SK-N-MC (cell line): ENCODE measurements around the gene EIF5B.

ENCODE experiments used
- EZH2 ChIP-seq: fragments of 200-600 bp; sonication (generic); IDR thresholded peaks from one replicate; pipeline ENCODE4 v1.6.1; 2017; ENCODE audit warnings: antibody characterized with exemption
- POLR2AphosphoS5 ChIP-seq: IDR thresholded peaks from 2 replicates; pipeline ENCODE4 v1.6.1; 2012; ENCODE audit warnings: mild to moderate bottlenecking, low read depth, low read length, borderline replicate concordance

- no peak for TF ChIP-seq EZH2
- no peak for TF ChIP-seq POLR2AphosphoS5
These were observed 51.7 kb downstream of the EIF5B start for GRCh38 chr2:99388892-99389291.
